ENCODE measurements around the gene NDUFAF5.

DNA sequence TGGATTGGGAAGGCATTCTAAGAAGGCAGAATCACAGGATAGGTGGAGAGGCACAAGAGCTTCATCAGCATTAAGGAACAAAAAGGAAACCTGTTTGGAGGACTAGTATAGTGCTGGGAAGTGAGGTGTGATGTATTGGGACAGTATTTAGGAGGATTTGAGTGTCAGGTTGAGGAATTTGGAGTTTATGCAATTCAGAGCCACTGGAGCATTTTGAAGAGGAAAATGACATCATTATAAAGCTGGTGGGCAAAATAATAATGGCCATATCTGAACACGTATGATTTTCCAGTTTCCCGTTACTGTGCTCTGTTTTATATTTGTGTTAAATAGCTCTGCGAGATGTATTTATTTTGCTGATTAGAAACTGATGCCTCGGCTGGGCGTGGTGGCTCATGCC is 14.2 kb downstream of the NDUFAF5 start:
- no peak for TF ChIP-seq POLR2A (IDR thresholded peaks at IDR 0.05)
- TF ChIP-seq, protein P1, sequence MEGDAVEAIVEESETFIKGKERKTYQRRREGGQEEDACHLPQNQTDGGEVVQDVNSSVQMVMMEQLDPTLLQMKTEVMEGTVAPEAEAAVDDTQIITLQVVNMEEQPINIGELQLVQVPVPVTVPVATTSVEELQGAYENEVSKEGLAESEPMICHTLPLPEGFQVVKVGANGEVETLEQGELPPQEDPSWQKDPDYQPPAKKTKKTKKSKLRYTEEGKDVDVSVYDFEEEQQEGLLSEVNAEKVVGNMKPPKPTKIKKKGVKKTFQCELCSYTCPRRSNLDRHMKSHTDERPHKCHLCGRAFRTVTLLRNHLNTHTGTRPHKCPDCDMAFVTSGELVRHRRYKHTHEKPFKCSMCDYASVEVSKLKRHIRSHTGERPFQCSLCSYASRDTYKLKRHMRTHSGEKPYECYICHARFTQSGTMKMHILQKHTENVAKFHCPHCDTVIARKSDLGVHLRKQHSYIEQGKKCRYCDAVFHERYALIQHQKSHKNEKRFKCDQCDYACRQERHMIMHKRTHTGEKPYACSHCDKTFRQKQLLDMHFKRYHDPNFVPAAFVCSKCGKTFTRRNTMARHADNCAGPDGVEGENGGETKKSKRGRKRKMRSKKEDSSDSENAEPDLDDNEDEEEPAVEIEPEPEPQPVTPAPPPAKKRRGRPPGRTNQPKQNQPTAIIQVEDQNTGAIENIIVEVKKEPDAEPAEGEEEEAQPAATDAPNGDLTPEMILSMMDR (IDR thresholded peaks at IDR 0.05) = no peak
- TF ChIP-seq EP300 (IDR thresholded peaks at IDR 0.05) = no peak

Data from ovary (tissue), 3 donors.